ENCODE results near the gene C11orf42. TPM values are rescaled to one million over a fixed set of nuclear protein-coding genes. Genes with fewer than 3 reads are reported as not detected.

The C11orf42 gene
- total RNA-seq, 1 donor from 2014 or later = not detected

GRCh38 chr11:6251120-6251733 lies 45.9 kb downstream of the C11orf42 start:
- no peaks in the 10 kb centered on the region for H3K9me3 Mint-ChIP-seq
- peaks cover 11% of the 10 kb centered on the region for H3K27me3 Mint-ChIP-seq
- DNase-seq = peak; percentile 86
- intact Hi-C loops (cut with micrococcal nuclease) = loop anchor here (1.0 kb wide), 3 partner anchors 64 to 112 kb away; no protein-coding TSS in a partner anchor
- H3K36me3 Mint-ChIP-seq (ENCODE audit: low read depth) = no peaks in the 10 kb centered on the region
- H3K4me3 Mint-ChIP-seq = no peak overlapping the region
- no peak overlapping the region for H3K27ac Mint-ChIP-seq
- no peaks in the 10 kb centered on the region for H3K4me1 Mint-ChIP-seq

DNA sequence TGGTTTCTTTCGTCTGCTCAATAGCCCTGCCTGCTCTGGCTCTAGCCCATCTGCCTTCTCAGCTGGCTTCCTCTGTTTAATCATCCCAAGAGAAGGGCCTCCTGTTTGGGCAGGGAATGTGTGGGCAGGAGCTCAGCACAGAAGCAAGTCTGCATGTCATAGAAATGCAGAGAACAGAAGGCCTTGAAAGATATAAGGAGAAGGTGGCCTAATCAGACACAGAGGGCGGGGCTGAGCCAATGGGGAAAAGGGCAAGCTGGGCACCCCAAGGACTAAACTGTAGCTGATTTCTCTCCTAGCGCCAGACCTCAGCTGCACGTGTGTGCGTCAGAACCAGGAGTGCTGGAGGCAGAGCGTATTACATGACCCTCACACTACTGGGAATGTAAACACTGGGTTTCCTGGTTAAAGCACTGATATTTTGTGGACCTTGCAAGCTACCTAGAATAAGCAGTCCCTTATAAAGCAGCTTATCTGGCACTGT lies 46.7 kb downstream of the C11orf42 start:
- intact Hi-C loops (cut with micrococcal nuclease) = loop anchor here (1.0 kb wide), 3 partner anchors 63 to 111 kb away; no protein-coding TSS in a partner anchor
- no peak for DNase-seq
- no peaks in the 10 kb centered on the region for H3K36me3 Mint-ChIP-seq (ENCODE audit: low read depth)
- no peak overlapping the region for H3K27ac Mint-ChIP-seq
- H3K9me3 Mint-ChIP-seq = no peaks in the 10 kb centered on the region
- no peak overlapping the region for H3K4me3 Mint-ChIP-seq
- H3K27me3 Mint-ChIP-seq = peaks cover 11% of the 10 kb centered on the region
- H3K4me1 Mint-ChIP-seq = no peaks in the 10 kb centered on the region

- no peak for DNase-seq
Observed at GRCh38 chr11:6253197-6253596, 47.8 kb downstream of the C11orf42 start.

DNA sequence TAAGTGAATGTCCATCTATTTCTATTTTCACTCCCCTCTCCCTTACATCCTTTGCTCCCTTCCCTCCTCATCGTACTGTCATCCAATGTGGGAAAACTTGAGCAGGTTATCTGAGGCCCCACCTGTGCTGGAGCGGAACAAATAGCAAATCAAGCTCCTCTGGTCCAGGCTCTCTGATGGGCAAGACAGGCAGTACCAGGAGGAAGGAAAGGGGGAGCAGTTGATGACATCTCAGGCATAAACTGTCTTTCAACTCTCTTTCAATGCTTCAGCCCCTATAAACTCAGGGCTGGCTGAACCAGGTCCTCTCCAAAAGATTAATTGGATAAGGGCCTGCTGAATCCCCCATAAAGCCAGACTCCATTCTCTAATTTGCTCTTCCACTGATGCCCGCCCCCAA lies 52.8 kb downstream of the C11orf42 start:
- Mint-ChIP-seq H3K9me3 (no peaks in the 10 kb centered on the region), H3K4me1 (no peaks in the 10 kb centered on the region), H3K27me3 (no peaks in the 10 kb centered on the region), H3K4me3 (no peak overlapping the region), H3K36me3 (ENCODE audit: low read depth) (no peaks in the 10 kb centered on the region), H3K27ac (no peak overlapping the region)
- intact Hi-C loops (cut with micrococcal nuclease) = no loop called here
- DNase-seq = no peak

More at GRCh38 chr11:6253197-6253596, 47.8 kb downstream of the C11orf42 start:
- H3K36me3 Mint-ChIP-seq (ENCODE audit: low read depth) = no peaks in the 10 kb centered on the region
- H3K9me3 Mint-ChIP-seq = no peaks in the 10 kb centered on the region
- intact Hi-C loops (cut with micrococcal nuclease) = no loop called here
- H3K4me3 Mint-ChIP-seq = no peak overlapping the region
- H3K4me1 Mint-ChIP-seq = no peaks in the 10 kb centered on the region
- peaks cover 3% of the 10 kb centered on the region for H3K27me3 Mint-ChIP-seq
- no peak overlapping the region for H3K27ac Mint-ChIP-seq

DNA sequence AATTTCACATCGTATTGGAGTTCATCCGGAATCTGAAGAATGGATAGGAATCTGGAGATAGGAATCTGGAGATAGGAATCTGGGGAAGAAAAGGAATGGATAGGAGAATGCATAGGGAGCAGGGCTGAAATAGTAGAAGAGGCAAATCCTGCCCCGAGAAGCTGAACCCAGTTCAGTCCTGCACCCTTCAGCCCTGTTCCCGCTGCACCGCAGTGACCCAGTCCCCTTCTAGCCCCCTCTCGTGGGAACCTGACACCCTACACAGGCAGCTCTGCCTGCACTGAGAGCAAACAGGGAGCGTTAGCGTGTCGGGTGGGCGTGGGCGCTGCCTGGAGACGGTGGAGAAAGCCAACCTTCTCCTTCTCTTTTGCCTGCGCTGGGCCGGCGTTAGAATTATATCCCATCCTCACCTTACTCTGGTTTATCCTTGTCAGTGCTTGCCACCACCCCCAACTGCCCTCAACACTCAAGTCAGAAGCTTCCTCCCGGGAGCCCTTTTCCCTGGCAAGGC lies 53.3 kb downstream of the C11orf42 start:
- H3K4me1 Mint-ChIP-seq = no peaks in the 10 kb centered on the region
- intact Hi-C loops (cut with micrococcal nuclease) = no loop called here

DNA sequence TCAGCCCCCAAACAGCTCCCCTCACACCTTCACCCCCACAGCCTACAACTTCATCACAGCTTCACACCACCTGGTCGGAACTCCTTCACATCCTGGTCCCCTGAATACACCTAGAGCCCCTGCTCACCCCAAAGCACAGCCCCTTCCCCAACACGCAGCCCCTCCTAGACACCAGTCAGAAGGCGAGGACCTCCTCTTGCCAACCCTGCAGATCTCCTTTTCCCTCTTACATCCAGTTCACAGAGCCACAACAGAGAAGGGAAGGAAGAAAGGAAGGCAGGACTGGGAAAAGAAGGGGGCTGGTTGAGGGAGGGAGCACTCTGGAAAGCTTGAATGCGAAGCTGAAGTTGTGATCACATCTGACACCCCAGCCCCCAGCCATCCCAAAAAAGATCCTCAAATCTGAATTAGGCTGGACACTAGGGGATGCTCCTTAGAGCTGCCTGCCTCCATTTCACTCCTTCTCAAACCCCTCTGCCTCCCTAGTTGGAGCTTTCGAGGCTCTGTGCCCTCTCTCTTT lies 54.9 kb downstream of the C11orf42 start:
- intact Hi-C loops (cut with micrococcal nuclease) = no loop called here
- no peak overlapping the region for H3K4me3 Mint-ChIP-seq
- H3K27me3 Mint-ChIP-seq = peaks cover 16% of the 10 kb centered on the region
- H3K4me1 Mint-ChIP-seq = no peaks in the 10 kb centered on the region
- H3K9me3 Mint-ChIP-seq = no peaks in the 10 kb centered on the region
- DNase-seq = no peak
- no peak overlapping the region for H3K27ac Mint-ChIP-seq
- no peaks in the 10 kb centered on the region for H3K36me3 Mint-ChIP-seq (ENCODE audit: low read depth)

More for the DNA sequence above, 53.3 kb downstream of the C11orf42 start:
- Mint-ChIP-seq H3K9me3 (no peaks in the 10 kb centered on the region), H3K36me3 (ENCODE audit: low read depth) (no peaks in the 10 kb centered on the region), H3K27ac (no peak overlapping the region), H3K4me3 (no peak overlapping the region), H3K27me3 (peaks cover 1% of the 10 kb centered on the region)
- DNase-seq = no peak

Other genes with a start within 250 kb of the C11orf42 start
- gene OR56A5, start 237.1 kb upstream of the C11orf42 start, total RNA-seq = not detected in 2 replicates
- gene OR52L1, start 218.6 kb upstream of the C11orf42 start, total RNA-seq = not detected in 2 replicates
- gene OR56A4, start 198.6 kb upstream of the C11orf42 start, total RNA-seq = 0.05 TPM in 1 of 2 replicates, not detected in the other
- not detected in 2 replicates for gene OR56A1, start 174.8 kb upstream of the C11orf42 start, total RNA-seq
- not detected in 2 replicates for gene OR56B4, start 97.9 kb upstream of the C11orf42 start, total RNA-seq
- not detected in 2 replicates for gene OR52B2, start 35.2 kb upstream of the C11orf42 start, total RNA-seq
- not detected in 2 replicates for gene OR52W1, start 6.3 kb upstream of the C11orf42 start, total RNA-seq
- gene FHIP1B, start 29.1 kb downstream of the C11orf42 start, total RNA-seq = 19.3 and 20.2 TPM in 2 replicates
- gene CNGA4, start 33.5 kb downstream of the C11orf42 start, total RNA-seq = not detected in 2 replicates
- not detected in 2 replicates for gene CCKBR, start 54.3 kb downstream of the C11orf42 start, total RNA-seq
- gene CAVIN3, start 114.9 kb downstream of the C11orf42 start, total RNA-seq = 35.7 and 36.0 TPM in 2 replicates
- gene SMPD1, start 184.9 kb downstream of the C11orf42 start, total RNA-seq = 9.4 and 10.0 TPM in 2 replicates
- 24.1 TPM in 2 replicates for gene APBB1, start 213.5 kb downstream of the C11orf42 start, total RNA-seq
- gene HPX, start 235.4 kb downstream of the C11orf42 start, total RNA-seq = not detected in 2 replicates

Measured in activated CD4-positive, alpha-beta T cell treated with anti-CD3 and anti-CD28 coated beads, Interleukin-2, amount 10 ng/mL, durations not matched to agents 24 days and 14 days (primary cell).